Skeletal muscle satellite cell (primary cell): ENCODE results near the gene CFAP100. TPM values are rescaled to one million over a fixed set of nuclear protein-coding genes. Genes with fewer than 3 reads are reported as not detected.

Source experiments
- H3K27me3 ChIP-seq: 2 replicates; pipeline ENCODE4 v1.7.0; 2013; ENCODE audit warnings: low read length; ENCODE audit not compliant: control insufficient read depth, insufficient read depth
- H3K36me3 ChIP-seq: 2 replicates; pipeline ENCODE4 v1.7.0; 2013; ENCODE audit warnings: mild to moderate bottlenecking, control low read depth, low read length; ENCODE audit not compliant: insufficient read depth
- H3K4me1 ChIP-seq: 2 replicates; pipeline ENCODE4 v1.7.0; 2013; ENCODE audit warnings: low read length; ENCODE audit not compliant: control insufficient read depth, insufficient read depth
- H3K4me2 ChIP-seq: 2 replicates; pipeline ENCODE4 v1.7.0; 2013; ENCODE audit warnings: mild to moderate bottlenecking, low read length
- H3K4me3 ChIP-seq: 2 replicates; pipeline ENCODE4 v1.7.0; 2013; ENCODE audit warnings: low read length
- H3K9ac ChIP-seq: 2 replicates; pipeline ENCODE4 v1.7.0; 2013; ENCODE audit warnings: mild to moderate bottlenecking, low read depth, low read length, moderate library complexity
- H3K9me3 ChIP-seq: replicated peaks from 2 replicates; pipeline ENCODE4 v1.7.0; 2013; ENCODE audit warnings: mild to moderate bottlenecking, control low read depth, low read length
- total RNA-seq: library from RNA; depleted of rRNA; stranded (reverse); fragments of >200 nt; gene quantifications from 2 replicates; pipeline ENCODE4 v1.2.3, GENCODE V29; 2012; rRNA removed

Gene CFAP100
- total RNA-seq = 0.25 TPM in 1 of 2 replicates, not detected in the other

- no peak within 1 kb of the TSS for H3K9ac ChIP-seq
- H3K27me3 ChIP-seq = peaks cover 69% of the 10 kb centered on the region
- peak within 1 kb of the TSS; percentile 44 for H3K4me2 ChIP-seq
- H3K4me3 ChIP-seq = no peak within 1 kb of the TSS
- peaks cover 6% of the 10 kb centered on the region for H3K4me1 ChIP-seq
- no peaks in the 10 kb centered on the region for H3K9me3 ChIP-seq
- H3K36me3 ChIP-seq = no peaks in the 10 kb centered on the region
These were observed at the start of gene CFAP100 for GRCh38 chr3:126394179-126394976. Gene CFAP100 (plus strand): TSS chr3:126394909. CDS start chr3:126396001, 1,092 bp downstream.

GRCh38 chr3:126345231-126345630, 49.5 kb upstream of the CFAP100 start:
- Histone ChIP-seq H3K36me3 (no peaks in the 10 kb centered on the region), H3K4me1 (no peaks in the 10 kb centered on the region), H3K9me3 (no peaks in the 10 kb centered on the region), H3K4me2 (no peak overlapping the region), H3K4me3 (no peak overlapping the region), H3K9ac (no peak overlapping the region), H3K27me3 (no peaks in the 10 kb centered on the region)

- H3K9ac ChIP-seq = no peak overlapping the region
- no peak overlapping the region for H3K4me3 ChIP-seq
- no peaks in the 10 kb centered on the region for H3K27me3 ChIP-seq
- no peaks in the 10 kb centered on the region for H3K36me3 ChIP-seq
- no peaks in the 10 kb centered on the region for H3K9me3 ChIP-seq
- no peak overlapping the region for H3K4me2 ChIP-seq
- H3K4me1 ChIP-seq = no peaks in the 10 kb centered on the region
These were observed 48.9 kb upstream of the CFAP100 start for GRCh38 chr3:126345641-126346460.

- no peaks in the 10 kb centered on the region for H3K4me1 ChIP-seq
- H3K27me3 ChIP-seq = no peaks in the 10 kb centered on the region
- no peaks in the 10 kb centered on the region for H3K36me3 ChIP-seq
- H3K9me3 ChIP-seq = no peaks in the 10 kb centered on the region
- no peak overlapping the region for H3K9ac ChIP-seq
- no peak overlapping the region for H3K4me3 ChIP-seq
- no peak overlapping the region for H3K4me2 ChIP-seq
These were observed 48.2 kb upstream of the CFAP100 start for GRCh38 chr3:126346466-126346865.

GRCh38 chr3:126347543-126348161, 47.1 kb upstream of the CFAP100 start:
- no peaks in the 10 kb centered on the region for H3K9me3 ChIP-seq
- no peak overlapping the region for H3K9ac ChIP-seq
- H3K4me2 ChIP-seq = no peak overlapping the region
- H3K4me1 ChIP-seq = peaks cover 1% of the 10 kb centered on the region
- H3K27me3 ChIP-seq = no peaks in the 10 kb centered on the region
- no peak overlapping the region for H3K4me3 ChIP-seq
- no peaks in the 10 kb centered on the region for H3K36me3 ChIP-seq

- Histone ChIP-seq H3K36me3 (no peaks in the 10 kb centered on the region), H3K9me3 (no peaks in the 10 kb centered on the region), H3K27me3 (no peaks in the 10 kb centered on the region), H3K4me3 (no peak overlapping the region), H3K4me2 (no peak overlapping the region), H3K4me1 (peaks cover 7% of the 10 kb centered on the region), H3K9ac (no peak overlapping the region)
These were observed 46.3 kb upstream of the CFAP100 start for GRCh38 chr3:126348308-126348920.

- Histone ChIP-seq H3K4me2 (no peak overlapping the region), H3K9ac (no peak overlapping the region), H3K4me1 (peaks cover 14% of the 10 kb centered on the region), H3K36me3 (no peaks in the 10 kb centered on the region), H3K4me3 (no peak overlapping the region), H3K27me3 (no peaks in the 10 kb centered on the region), H3K9me3 (no peaks in the 10 kb centered on the region)
These were observed 45.6 kb upstream of the CFAP100 start for GRCh38 chr3:126349071-126349470.

GRCh38 chr3:126349611-126350501, 44.9 kb upstream of the CFAP100 start:
- Histone ChIP-seq H3K4me2 (no peak overlapping the region), H3K27me3 (no peaks in the 10 kb centered on the region), H3K4me3 (no peak overlapping the region), H3K9ac (no peak overlapping the region), H3K4me1 (peaks cover 14% of the 10 kb centered on the region), H3K36me3 (no peaks in the 10 kb centered on the region), H3K9me3 (no peaks in the 10 kb centered on the region)

GRCh38 chr3:126350502-126351085, 44.1 kb upstream of the CFAP100 start:
- H3K4me3 ChIP-seq = no peak overlapping the region
- H3K36me3 ChIP-seq = no peaks in the 10 kb centered on the region
- H3K9me3 ChIP-seq = no peaks in the 10 kb centered on the region
- H3K4me1 ChIP-seq = peaks cover 16% of the 10 kb centered on the region
- no peak overlapping the region for H3K9ac ChIP-seq
- H3K27me3 ChIP-seq = no peaks in the 10 kb centered on the region
- H3K4me2 ChIP-seq = no peak overlapping the region

- Histone ChIP-seq H3K4me3 (no peak overlapping the region), H3K27me3 (no peaks in the 10 kb centered on the region), H3K4me1 (peaks cover 22% of the 10 kb centered on the region), H3K4me2 (no peak overlapping the region), H3K36me3 (no peaks in the 10 kb centered on the region), H3K9ac (no peak overlapping the region), H3K9me3 (no peaks in the 10 kb centered on the region)
These were observed 43.5 kb upstream of the CFAP100 start for GRCh38 chr3:126351086-126351770.
